Heart left ventricle (tissue), 16 donors: ENCODE results near the gene LEPROT. TPM values are rescaled to one million over a fixed set of nuclear protein-coding genes. Genes with fewer than 3 reads are reported as not detected.
"Not testable (repeated sequence)": the region's sequence is repeated elsewhere in the genome, so short reads cannot be mapped to it uniquely, and the experiment has no call there.

Experiments used
- ATAC-seq, 4 donors: fragments of 200-7000 bp; cut with Tn5 transposase; one replicate each; pipeline ENCODE4 v1.9.1; 2020 to 2022; ENCODE audit warnings: moderate library complexity in 4 of 4, mild to moderate bottlenecking in 3 of 4, moderate number of reproducible peaks in 1 of 4
- DNase-seq, 5 donors: peaks; one replicate each; pipeline ENCODE4 v3.0.0-alpha.2; 2020
- H3K27ac ChIP-seq, 12 donors: fragments of 200-600 bp; sonication (generic) in 4 of 12; one replicate each; pipeline versions ENCODE4 v1.5.0 to v1.8.0; 2016 to 2022; ENCODE audit warnings: mild to moderate bottlenecking in 2 of 12
- H3K27me3 ChIP-seq, 9 donors: fragments of 200-600 bp; sonication (generic) in 2 of 9; one replicate each; pipeline versions ENCODE4 v1.5.1 to v1.8.0; 2016 to 2022; ENCODE audit warnings: mild to moderate bottlenecking in 3 of 9
- H3K36me3 ChIP-seq, 9 donors: fragments of 200-600 bp; sonication (generic) in 2 of 9; one replicate each; pipeline versions ENCODE4 v1.5.0 to v1.8.0; 2018 to 2022; ENCODE audit warnings: mild to moderate bottlenecking in 2 of 9
- H3K4me1 ChIP-seq, 12 donors: fragments of 200-600 bp; sonication (generic) in 4 of 12; one replicate each; pipeline versions ENCODE4 v1.5.0 to v1.8.0; 2016 to 2022; ENCODE audit warnings: mild to moderate bottlenecking in 3 of 12
- H3K4me3 ChIP-seq, 12 donors: fragments of 200-600 bp; sonication (generic) in 4 of 12; one replicate each; pipeline versions ENCODE4 v1.5.0 to v1.8.0; 2017 to 2022; ENCODE audit warnings: mild to moderate bottlenecking in 9 of 12, moderate library complexity in 4 of 12
- H3K9me3 ChIP-seq, 12 donors: fragments of 200-600 bp; sonication (generic) in 4 of 12; one replicate each; pipeline versions ENCODE4 v1.5.0 to v1.8.0; 2016 to 2022; ENCODE audit warnings: mild to moderate bottlenecking in 1 of 12
- POLR2A ChIP-seq, 2 donors: fragments of 450-650 bp; IDR thresholded peaks; one replicate each; pipeline ENCODE4 v1.6.1; 2017; ENCODE audit warnings: antibody characterized with exemption in 2 of 2, mild to moderate bottlenecking in 2 of 2, moderate library complexity in 2 of 2
- WGBS, 4 donors: extraction: QIAGEN DNeasy Blood & Tissue Kit in 2 of 4; methylation state at CpG; one replicate each; pipeline versions ENCODE4 v1.1.5 to v1.1.7; 2013 to 2018; 5-methylcytosine and 5-hydroxymethylcytosine counted together
- intact Hi-C, 10 donors: fragments of 100-400 bp; cut with DNase I; formaldehyde crosslinking; loops; one replicate each; pipeline versions ENCODE4 v1.11.1 to v1.14.2; 2022
- polyA plus RNA-seq, 2 donors: library from polyadenylated mRNA; stranded (reverse); fragments of 200-250 nt; gene quantifications; one replicate each; pipeline ENCODE4 v1.2.3, GENCODE V29; 2013
- total RNA-seq, 9 donors: library from RNA; depleted of rRNA in 2 of 9; stranded (reverse); fragments of >200 nt in 2 of 9; fragmentation: NEBNext Ultra II Directional in 3 of 9; extraction: Animal tissue kit (Norgen Biotek cat#: 25700) in 3 of 9; gene quantifications; one replicate each; pipeline versions ENCODE4 v1.1.0 to v1.2.4, GENCODE V29; 2016 to 2023
- TF ChIP-seq, protein P1 (sequence below), 12 donors: fragments of 200-600 bp; sonication (generic) in 4 of 12; IDR thresholded peaks; one replicate each; pipeline versions ENCODE4 v1.5.0 to v1.8.0; 2018 to 2022; ENCODE audit warnings: antibody characterized with exemption in 12 of 12, mild to moderate bottlenecking in 5 of 12
- donor health status: ischemic (EF 13 %, LVEDD 7.1; RV severe dilation, severe dysfunction).
- donor health status: healthy with polysubstance abuse.
- donor health status: DM: no; HTN: yes; CAD: no.
- donor health status: DM: no; HTN: no; CAD: no.
- donor health status: ischemic (EF 25% LVEDD 6.9; RV normal size, moderate dysfunction).
- donor health status: ischemic (EF 25% LVEDD 5.7; RV mildly dilated, moderate dysfunction).
- donor health status: healthy.
- donor health status: DM: yes; HTN: yes; CAD: no.
- donor health status: ischemic (EF 35%, LVEDD 5.7; RV mildly dilated, moderate dysfunction).
- donor health status: nonischemic (EF 11% LVEDD 7.7; RV severe dilation, severe dysfunction).
- donor health status: DM: yes; HTN: yes; CAD: no.
- donor health status: PGD.
- donor health status: ischemic (EF 29% LVEDD 5.4; RV normal size, mild dysfunction).
- donor health status: nonischemic (EF 23%, LVEDD 6.1; RV moderate dilation, normal function).

Gene LEPROT
- total and polyA plus RNA-seq, 11 donors, result 20.8 to 66.2 (median 46.2) TPM

DNA sequence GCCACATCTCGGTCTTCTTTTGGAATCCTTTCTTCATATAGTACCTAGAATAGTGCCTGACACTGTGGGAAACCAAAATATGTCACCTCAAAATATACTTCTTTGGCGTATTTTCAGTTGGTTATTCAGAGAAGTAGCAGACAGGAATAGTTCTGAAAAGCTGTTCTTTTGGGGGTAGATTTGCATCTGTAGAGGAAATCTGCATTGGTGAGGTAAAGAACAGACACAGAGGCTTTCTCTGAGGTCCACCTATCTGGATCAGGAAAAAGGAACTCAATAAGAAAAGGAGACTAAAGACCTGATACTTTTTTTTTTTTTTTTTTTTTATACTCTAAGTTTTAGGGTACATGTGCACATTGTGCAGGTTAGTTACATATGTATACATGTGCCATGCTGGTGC is 23.2 kb downstream of the LEPROT start:
- Histone ChIP-seq H3K27me3 (no peaks in the 10 kb centered on the region), H3K4me1 (no peaks in the 10 kb centered on the region), H3K9me3 (no peaks in the 10 kb centered on the region), H3K27ac (no peak overlapping the region), H3K36me3 (no peaks in the 10 kb centered on the region), H3K4me3 (no peak overlapping the region)
- 94 to 96% (median 96%) methylated on average over 2 of the region's 2 CpGs for WGBS, 4 donors
- intact Hi-C loops, result no loop called here
- TF ChIP-seq, protein P1, sequence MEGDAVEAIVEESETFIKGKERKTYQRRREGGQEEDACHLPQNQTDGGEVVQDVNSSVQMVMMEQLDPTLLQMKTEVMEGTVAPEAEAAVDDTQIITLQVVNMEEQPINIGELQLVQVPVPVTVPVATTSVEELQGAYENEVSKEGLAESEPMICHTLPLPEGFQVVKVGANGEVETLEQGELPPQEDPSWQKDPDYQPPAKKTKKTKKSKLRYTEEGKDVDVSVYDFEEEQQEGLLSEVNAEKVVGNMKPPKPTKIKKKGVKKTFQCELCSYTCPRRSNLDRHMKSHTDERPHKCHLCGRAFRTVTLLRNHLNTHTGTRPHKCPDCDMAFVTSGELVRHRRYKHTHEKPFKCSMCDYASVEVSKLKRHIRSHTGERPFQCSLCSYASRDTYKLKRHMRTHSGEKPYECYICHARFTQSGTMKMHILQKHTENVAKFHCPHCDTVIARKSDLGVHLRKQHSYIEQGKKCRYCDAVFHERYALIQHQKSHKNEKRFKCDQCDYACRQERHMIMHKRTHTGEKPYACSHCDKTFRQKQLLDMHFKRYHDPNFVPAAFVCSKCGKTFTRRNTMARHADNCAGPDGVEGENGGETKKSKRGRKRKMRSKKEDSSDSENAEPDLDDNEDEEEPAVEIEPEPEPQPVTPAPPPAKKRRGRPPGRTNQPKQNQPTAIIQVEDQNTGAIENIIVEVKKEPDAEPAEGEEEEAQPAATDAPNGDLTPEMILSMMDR (IDR thresholded peaks at IDR 0.05), result no peak
- no peak for TF ChIP-seq POLR2A (IDR thresholded peaks at IDR 0.05)
- ATAC-seq (no peak), DNase-seq (no peak)

DNA sequence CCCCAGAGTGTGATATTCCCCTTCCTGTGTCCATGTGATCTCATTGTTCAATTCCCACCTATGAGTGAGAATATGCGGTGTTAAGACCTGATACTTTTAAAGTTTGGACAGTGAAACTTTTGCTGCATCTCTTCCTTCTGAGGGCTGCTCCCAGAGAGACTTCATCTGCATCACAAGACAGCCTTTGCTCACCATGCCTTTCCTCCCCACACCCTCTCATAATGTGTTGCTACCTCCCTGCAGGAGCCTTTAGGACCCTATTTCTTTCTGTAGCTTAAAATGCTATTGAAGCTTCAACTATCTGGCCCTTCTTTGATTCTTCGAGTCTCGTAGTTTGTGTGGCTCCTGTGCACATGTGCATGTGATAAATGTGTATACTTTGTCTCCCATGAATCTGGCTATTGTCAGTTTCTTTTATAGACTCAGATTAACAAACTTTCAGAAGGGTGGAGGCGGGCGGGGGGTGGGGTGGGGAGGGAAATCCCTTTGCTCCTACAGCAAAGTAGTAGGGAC is 23.7 kb downstream of the LEPROT start:
- intact Hi-C loops, result no loop called here
- no peak overlapping the region for H3K4me3 ChIP-seq
- H3K36me3 ChIP-seq, result no peaks in the 10 kb centered on the region
- no peaks in the 10 kb centered on the region for H3K9me3 ChIP-seq
- no peaks in the 10 kb centered on the region for H3K4me1 ChIP-seq
- 79 to 95% (median 92%) methylated on average over 4 to 5 of the region's 5 CpGs for WGBS, 4 donors
- ATAC-seq (no peak), DNase-seq (no peak)
- TF ChIP-seq POLR2A (IDR thresholded peaks at IDR 0.05), result no peak
- TF ChIP-seq, protein P1 (IDR thresholded peaks at IDR 0.05), result no peak
- H3K27ac ChIP-seq, result no peak overlapping the region
- no peaks in the 10 kb centered on the region for H3K27me3 ChIP-seq

DNA sequence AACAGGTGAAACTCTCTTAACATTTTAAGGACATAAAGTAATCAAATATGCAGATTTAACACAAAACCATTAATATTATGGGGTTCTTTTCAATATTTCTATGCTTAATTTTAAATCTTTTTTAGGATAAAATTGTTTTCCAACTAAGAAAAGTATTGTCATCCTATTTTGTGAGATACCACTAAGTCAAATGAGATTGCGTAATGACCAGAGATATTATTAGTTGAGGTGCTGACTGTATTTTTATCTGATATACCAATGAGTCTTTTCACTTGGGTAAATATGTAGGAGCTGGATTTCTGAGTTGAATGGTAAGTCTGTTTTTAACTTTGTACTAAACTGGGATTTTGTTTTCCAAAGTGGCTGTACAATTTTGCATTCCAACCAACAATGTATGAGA is 25.4 kb downstream of the LEPROT start:
- no peak for DNase-seq
- H3K36me3 ChIP-seq, result no peaks in the 10 kb centered on the region
- no peaks in the 10 kb centered on the region for H3K9me3 ChIP-seq
- no peak for ATAC-seq
- no peak overlapping the region for H3K27ac ChIP-seq
- intact Hi-C loops, result no loop called here
- 98 to 100% (median 98%) methylated on average over 1 of the region's 1 CpG for WGBS, 4 donors
- no peaks in the 10 kb centered on the region for H3K4me1 ChIP-seq
- no peak overlapping the region for H3K4me3 ChIP-seq
- no peaks in the 10 kb centered on the region for H3K27me3 ChIP-seq
- TF ChIP-seq, protein P1 (IDR thresholded peaks at IDR 0.05), result no peak
- no peak for TF ChIP-seq POLR2A (IDR thresholded peaks at IDR 0.05)

DNA sequence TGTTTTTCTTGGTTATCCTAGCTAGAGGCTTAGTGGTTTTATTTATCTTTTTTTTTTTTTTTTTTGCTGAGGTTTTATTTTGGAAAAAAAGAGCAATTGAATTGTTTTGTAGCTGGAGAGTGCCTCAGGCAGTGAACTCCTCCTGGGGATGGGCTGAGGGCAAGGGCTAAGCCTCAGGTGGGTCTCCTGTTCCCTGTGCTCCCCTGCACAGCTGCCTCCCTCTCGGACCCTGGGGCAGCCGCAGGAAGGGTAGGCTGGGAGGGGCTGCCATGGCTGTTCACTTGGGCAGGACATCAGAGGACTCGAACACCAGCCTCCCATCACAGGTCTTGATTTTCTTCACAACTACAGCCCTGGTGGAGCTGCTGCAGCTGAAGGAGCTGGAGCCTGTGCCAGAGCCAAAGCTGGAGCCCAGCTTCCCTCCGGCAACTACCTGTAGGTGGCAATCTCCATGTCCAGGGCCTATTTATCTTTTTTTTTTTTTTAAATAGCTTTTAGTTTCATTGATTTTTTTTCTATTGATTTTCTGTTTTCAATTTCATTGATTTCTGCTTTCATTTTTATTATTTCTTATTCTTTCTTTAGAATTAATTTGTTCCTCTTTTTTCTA is 28.9 kb downstream of the LEPROT start:
- no peaks in the 10 kb centered on the region for H3K27me3 ChIP-seq
- ATAC-seq, result no peak
- DNase-seq, result no peak
- H3K36me3 ChIP-seq, result no peaks in the 10 kb centered on the region
- peaks cover 0 to 3% (median 0%) of the 10 kb centered on the region in 12 donors for H3K9me3 ChIP-seq
- WGBS, 4 donors, result 86 to 93% (median 89%) methylated on average over 4 of the region's 4 CpGs
- no peak overlapping the region for H3K27ac ChIP-seq
- H3K4me3 ChIP-seq, result no peak overlapping the region
- TF ChIP-seq, protein P1 (IDR thresholded peaks at IDR 0.05), result no peak
- TF ChIP-seq POLR2A (IDR thresholded peaks at IDR 0.05), result no peak
- no peaks in the 10 kb centered on the region for H3K4me1 ChIP-seq
- intact Hi-C loops, result no loop called here

DNA sequence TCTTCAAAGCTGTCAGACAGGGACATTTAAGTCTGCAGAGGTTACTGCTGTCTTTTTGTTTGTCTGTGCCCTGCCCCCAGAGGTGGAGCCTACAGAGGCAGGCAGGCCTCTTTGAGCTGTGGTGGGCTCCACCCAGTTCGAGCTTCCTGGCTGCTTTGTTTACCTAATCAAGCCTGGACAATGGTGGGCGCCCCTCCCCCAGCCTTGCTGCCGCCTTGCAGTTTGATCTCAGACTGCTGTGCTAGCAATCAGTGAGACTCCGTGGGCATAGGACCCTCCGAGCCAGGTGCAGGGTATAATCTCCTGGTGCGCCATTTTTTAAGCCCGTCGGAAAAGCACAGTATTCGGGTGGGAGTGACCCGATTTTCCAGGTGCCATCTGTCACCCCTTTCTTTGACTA is 35.2 kb downstream of the LEPROT start:
- H3K4me1 ChIP-seq, H3K4me3 ChIP-seq, H3K27ac ChIP-seq, ATAC-seq, H3K36me3 ChIP-seq, H3K27me3 ChIP-seq, intact Hi-C loops, H3K9me3 ChIP-seq: not testable (repeated sequence)
- 78 to 85% (median 82%) methylated on average over 7 to 10 of the region's 10 CpGs for WGBS, 4 donors
- peak in 1 of 5 donors; percentile 32 for DNase-seq
